ENCODE data around the gene SIGLEC9.

DNA sequence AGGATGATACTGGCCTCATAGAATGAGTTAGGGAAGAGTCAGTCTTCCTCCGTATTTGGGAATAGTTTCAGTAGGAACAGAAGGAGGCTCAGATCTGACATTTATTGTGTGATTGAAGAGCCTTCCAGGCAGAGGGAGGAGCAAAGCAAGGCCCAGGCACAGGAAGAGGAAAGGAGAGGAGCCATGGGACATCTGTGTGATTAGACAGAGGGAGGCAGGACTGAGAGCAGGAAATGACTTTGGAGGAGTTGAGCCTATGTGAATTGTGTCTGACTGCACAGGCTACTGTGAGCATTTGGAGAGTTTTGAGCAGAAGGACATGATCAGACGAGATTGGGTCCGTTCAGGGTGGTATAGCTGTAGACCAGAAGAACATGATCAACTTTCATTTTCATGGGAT is 25.9 kb downstream of the SIGLEC9 start:
- TF ChIP-seq POLR2A (IDR thresholded peaks at IDR 0.05; ENCODE audit: low read depth, low read length), result no peak
- TF ChIP-seq POLR2AphosphoS5 (IDR thresholded peaks at IDR 0.05; ENCODE audit: low read depth, low read length), result no peak
- TF ChIP-seq TAF1 (IDR thresholded peaks at IDR 0.05; ENCODE audit: borderline replicate concordance, low read depth, low read length), result no peak

Data from GM12892 (cell line).